ENCODE data around the gene CSMD2.

The CSMD2 gene

DNA sequence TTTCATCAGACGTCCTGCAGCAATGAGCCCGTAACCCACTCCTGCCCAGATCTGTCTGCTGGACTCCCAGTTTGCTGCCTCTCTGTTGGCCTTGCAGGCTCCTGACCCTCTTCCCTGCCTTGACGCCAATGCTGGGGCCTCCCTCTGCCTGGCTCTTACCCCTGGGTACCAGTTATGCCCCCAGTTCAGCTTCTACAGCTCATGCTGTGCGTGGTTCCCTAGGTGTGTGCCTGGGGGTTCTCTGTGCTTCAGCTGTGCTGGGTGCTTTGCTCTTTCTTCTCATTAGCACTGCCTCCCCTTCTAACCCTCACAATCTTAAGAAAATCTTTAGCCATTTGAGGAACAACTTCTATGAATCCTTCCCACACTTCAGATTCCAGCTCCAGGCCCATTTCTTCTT is 541.2 kb downstream of the CSMD2 start:
- DNase-seq: no peak

DNA sequence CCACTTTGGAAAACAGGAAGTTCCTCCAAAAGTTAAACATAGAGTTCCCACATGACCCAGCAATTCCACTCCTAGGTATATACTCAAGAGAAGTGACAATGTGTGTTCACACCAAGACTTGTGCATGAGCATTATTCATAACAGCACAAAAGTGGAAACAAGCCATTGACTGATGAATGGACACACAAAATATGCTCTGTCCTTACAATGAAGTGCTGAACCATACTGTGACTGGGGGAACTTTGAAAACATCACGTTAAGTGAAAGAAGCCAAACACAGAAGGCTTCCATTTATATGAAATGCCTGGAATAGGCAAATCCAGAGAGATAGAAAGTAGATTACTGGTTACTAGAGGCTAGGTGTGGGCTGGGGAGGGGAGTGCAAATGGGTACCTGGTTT is 542.3 kb downstream of the CSMD2 start:
- no peak for DNase-seq

DNA sequence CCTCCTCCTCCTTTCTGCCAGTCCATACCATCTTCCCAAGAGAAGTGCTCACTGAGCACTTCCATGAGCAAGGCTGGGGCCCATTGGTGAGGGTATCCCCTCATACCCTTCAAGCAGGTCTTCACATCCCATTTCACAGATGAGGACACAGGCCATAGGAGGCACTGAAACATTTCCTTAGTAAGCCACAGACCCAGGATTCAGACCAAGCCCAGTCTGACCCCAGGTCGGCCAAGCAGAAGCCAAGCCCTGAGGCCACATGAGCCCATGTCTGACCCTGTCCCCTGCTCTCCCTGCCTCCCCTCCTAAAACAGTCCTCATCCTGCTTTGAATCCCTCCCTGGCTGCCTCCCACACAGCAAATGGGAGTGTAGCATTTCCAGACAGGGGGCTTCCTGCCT is 546.4 kb downstream of the CSMD2 start:
- no peak for DNase-seq

DNA sequence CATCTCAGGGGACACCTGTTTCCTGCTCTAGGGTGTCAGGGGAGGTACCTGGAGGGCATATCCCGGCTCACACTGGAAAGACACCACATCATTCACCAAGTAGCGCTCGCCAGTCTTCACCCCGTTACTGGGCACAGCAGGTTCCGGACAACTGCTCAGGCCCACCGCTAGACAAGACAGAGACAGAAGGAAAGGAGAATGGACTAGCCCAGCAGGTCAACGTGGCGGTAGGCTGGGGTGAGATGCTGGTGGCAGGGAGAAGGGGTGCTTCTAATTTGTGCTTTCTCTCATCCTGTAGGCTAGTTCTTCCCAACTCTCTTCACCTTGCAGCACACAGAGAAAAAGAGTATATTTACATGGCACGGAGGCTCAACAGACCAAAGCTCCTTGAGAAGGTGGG is 547.6 kb downstream of the CSMD2 start:
- no peak for DNase-seq

DNA sequence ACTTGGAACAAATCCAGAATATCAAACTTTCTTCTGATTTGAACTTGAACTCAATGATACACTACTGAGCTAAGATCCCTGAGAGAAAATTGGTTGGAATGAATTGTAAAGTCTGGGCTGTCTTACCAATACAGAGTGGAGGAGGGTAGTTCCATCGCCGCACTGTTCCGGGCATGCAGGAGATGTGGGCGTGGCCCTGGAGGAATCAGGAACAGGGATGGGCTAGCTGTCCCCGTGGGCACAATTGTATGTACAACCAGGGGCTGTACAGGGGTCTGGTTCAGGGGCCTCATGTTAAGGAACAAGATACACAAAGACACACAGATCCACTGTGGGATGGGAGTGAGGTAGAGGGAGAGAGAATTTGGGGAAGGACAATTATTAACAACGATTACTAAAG is 548.2 kb downstream of the CSMD2 start:
- DNase-seq: no peak

DNA sequence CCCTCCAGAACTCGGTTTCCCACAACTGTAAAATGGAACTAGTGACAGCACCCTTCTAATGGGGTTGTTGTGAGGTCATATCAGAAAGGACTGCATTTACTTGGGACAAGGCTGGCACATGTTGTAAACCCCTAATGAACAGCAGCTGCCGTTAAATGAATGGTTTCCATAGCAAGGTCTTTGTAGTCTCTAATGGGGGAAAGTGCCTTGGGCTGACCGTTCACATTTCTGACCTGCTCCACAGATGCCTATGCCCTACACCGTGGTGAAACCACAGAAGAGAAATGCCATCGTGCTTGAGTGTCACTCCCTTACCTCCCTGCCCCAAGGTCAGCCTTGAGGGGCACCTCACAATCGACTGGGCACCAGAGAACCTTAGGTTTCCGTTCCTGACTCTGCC is 549.5 kb downstream of the CSMD2 start:
- no peak for DNase-seq

DNA sequence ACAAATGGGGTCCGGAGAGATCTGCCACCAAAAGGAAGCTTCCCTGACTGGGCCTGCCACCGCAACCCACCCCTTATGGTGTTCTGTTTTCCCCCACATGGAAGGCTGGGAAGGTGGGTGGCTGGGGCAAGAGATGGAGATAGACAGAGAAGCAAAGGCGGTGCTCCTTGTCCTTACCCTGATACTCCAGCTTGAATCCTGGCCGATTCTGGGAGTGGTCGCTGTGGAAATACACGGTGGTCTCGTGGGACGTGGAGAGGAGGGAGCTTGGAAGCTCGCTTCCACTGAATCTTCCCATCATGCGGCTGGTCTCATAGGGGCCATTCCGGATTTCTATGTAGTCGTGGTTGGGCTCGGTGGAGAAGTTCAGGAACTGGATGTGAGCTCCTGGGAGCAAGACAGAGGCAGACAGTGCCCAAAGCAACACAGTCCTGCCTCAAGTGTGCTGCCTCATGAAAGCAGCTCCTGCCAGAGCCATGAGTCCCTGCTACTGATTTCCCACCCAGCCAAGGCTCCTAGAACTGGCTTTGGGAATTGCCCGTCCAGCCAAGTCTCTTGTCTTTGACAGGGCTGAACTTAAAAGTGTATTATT is 554.1 kb downstream of the CSMD2 start:
- DNase-seq: no peak

DNA sequence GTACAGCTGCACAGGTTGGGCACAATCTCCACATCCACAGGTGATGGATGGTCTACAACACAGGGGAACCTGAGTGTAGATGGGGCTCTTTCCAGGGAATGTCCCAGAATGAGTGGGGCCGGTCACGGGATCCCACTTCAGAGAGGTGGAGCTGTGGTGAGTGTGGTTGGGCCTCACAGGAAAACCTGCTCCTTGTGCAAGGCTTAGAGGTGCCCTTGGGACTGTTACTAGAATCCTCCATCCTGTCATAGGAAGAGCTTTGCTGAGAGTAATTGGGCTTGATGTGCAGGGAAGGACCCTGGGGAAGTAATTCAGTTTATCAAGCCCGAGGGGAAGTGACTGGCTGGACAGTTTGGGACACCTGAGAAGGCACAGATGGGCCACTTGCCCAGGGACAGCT is 554.6 kb downstream of the CSMD2 start:
- DNase-seq: no peak

DNA sequence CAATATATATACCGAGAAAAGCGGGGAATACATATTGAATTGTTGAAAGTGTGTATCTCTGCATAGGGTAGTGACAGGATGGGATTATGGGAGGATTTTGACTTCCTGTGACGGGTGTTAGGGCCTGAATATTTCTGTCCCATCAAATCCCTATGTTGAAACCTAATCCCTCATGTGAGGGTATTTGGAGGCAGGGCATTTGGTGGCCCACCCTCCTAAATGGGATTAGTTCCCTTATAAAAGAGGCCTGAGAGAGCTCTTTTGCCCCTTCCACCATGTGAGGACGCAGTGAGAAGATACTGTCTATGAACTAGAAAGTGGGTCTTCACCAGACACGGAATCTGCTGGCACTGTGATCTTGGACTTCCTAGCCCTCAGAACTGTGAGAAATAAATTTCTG is 555.3 kb downstream of the CSMD2 start:
- DNase-seq: no peak

DNA sequence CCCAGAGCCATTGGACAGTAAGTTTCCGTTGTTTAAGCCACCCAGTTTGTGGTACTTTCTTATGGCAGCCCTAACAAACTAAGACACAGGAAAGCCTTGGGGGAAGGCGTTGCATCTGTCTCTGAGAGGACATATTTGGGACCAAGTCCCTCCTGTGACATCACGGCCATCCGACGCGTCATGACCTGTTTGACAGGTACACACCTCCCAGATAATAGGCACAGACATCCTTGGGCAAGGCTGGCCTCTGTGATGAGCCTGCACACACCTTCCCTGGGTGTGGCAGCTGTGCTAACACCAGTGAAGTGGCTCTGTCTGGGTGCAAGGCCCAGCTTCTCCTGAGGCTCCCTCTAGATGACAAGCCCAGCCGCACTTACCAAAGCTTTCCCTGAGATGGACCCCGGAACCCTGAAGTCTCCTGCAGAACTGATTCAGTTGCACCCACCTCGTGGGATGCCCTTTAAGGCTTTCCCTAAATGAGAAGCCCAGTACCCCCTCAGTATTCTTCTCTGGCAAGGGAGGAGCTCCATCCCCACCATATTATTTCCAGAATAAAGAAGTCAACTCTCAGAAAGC is 556.1 kb downstream of the CSMD2 start:
- no peak for DNase-seq

DNA sequence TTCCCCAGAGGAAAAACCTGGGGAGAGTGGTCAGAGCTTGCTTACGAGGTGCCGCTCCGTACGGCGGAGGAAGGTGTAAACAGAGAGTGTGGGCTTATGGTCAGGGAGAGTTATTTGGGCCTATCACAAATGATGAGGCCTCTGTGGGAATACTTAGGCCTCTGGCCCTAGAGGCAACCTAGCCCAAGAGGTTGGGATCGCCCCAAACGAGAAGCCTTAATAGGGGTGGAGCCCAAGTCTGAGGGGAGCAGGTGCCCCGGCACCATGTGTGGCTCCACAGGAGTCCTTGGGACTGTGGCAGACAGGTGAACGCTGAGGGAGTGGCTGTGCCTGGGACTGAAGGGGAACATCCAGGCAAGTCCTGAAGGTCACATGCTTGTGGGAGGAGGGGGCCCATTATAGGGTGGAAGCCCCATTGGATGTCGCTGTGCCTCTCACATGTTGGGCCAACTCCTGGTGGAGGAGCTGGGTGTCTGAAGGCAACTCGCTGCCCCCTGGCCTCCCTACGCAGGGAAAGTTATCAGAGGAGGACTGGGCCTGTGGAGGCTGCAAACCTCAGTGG is 557.5 kb downstream of the CSMD2 start:
- DNase-seq: no peak

DNA sequence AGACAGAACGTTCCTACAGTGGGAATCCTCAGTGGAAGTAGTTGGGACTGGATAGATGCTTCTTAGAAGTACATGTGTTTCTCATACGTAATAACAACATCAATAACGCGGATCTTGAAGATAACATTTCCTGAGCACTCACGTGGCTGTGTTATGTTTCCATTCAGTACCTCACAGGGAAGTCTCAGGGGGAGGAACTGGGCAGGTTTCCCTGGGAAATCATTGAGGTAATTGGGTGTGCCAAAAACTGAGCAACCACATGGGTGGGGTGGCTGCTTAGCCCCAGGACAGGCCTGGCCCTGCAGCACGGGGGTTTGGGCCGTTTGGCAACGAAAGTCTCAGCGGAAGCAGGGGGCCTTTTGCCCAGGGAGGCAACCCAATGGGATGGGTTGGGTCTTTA is 558.8 kb downstream of the CSMD2 start:
- no peak for DNase-seq

DNA sequence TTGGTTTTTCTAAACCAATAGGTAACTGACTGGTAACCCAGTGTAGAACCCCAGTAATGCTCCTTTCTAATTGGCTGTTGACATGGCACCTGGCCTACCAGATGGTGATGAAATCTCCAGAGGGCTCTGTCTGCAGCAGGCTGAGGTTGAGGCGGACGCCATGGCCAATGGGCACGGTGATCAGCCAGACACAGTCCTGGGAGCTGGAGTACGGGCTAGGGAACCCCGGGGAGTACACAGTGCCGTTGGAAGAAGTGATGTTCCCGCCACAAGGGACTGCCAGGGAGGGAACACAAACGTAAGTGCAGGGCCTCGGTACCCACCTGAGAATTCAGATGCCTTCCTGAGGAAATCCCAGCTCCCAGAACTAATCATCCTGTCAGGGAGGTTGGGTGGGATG is 562.8 kb downstream of the CSMD2 start:
- DNase-seq: no peak

DNA sequence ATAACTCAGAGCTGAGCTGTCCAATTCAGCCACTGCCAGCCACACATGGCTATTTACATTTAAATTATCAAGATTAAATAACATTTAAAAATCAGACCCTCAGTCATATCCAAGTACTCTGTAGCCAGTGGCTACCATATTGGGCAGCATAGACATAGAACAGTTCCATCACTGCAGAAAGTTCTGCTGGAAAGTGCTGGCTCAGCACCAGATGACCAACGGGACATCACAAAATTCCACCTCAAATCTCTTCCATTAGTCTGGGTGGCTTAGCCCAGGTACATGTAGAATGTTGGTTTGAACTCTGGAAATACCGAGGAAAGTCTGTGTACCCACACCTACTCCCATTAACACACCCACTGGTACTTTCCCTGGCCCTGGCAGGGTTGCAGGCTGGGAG is 563.3 kb downstream of the CSMD2 start:
- DNase-seq: no peak

DNA sequence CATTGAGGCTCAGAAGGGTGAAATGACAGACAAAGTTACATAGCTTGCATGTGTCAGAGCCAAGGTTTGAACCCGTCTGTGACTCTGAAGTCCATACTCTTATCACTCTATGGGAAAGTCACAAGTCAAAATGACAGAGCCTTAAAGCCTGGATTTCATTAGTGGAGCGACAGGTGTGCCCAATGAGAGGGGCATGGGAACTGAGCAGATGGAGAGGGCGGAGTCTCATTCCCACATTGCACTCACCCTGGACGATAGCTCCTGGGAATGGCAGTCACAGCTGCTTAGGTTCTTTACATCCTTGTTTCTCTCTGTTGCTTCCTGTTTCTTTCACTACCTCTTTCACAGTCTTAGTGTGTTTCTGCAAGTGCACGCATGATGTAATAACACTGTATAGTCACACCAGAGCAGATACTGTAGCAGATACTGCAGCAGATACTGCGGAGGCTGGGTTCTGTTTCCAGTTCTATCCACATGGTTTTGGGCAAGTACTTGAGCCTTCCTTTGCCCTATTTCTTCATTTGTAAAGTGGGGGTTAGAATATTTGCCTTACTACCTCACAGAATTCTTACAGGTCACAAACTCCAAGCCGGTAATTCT is 565.4 kb downstream of the CSMD2 start:
- no peak for DNase-seq

DNA sequence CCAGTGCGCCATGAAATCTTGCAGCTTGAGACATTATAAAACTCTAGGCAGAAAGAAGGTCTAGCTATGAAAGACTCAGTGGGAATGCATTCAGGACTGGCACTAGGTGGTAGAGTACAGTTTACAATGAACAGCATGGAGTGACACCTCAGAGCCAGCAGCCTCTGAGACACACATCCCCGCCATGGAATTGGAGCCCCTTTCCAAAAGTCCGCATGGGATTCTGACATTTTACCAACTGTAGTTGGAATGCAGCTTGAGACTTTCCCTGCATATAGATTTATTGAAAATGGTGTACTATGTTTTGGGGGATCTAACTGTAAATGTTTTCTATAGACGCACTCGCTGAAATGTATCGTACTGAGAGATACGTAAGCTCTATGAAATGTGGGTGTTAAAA is 576.3 kb downstream of the CSMD2 start:
- no peak for DNase-seq

DNA sequence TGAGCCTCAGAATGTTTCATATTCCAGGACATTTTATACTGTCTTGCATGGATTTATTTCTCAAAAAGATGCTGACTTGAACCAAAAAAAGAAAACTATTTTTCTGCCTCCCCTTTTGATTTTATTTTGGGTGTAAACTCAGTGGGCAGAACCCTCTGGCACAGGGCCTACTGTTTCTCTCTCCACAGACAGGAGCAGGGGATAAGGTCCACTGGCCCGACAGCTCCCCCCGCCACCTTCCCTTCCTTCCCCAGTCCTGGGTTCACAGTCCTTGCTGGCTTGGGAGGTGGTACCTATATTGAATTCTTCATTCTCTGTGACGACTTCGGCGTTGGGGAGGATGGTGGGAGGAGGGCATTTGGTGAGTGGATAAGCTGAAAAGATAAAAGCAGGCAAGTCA is 578.2 kb downstream of the CSMD2 start:
- DNase-seq: no peak

DNA sequence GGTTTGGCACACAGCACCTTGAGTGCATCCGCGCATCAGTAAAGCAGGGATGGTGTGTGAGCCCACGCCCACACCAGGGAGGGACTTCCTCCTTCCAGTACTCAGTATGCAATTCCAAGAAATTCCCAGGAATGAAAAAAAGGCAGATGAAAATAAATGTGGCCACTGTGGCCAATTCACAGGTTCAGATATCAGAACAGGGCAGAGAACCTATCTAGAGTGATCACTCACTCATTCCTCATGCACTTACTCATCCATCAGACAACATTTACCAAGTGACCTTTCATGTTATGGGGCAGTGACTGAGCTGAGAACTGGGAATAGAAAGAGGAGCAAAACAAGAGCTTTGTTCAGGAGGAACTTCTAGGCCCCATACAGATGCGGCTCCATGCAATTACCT is 578.9 kb downstream of the CSMD2 start:
- no peak for DNase-seq

DNA sequence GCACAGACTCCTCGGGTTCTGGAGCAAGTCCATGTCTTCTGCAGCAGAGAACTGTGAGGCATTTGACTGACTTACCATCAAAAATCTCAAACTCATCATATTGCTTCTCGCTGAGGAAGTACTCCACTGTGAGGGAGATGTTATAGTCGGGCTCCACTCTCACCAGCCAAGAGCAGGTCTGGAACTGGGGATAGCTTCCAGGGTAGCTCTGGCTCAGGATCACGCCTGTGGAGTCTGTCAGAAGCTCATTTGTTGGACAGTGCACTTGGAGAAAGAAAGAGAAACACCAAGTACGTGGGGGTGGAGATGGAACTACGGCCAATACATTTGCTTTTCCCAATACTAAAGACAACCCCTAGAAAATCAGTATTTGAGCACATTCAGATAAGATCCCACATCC is 581.5 kb downstream of the CSMD2 start:
- DNase-seq: no peak

DNA sequence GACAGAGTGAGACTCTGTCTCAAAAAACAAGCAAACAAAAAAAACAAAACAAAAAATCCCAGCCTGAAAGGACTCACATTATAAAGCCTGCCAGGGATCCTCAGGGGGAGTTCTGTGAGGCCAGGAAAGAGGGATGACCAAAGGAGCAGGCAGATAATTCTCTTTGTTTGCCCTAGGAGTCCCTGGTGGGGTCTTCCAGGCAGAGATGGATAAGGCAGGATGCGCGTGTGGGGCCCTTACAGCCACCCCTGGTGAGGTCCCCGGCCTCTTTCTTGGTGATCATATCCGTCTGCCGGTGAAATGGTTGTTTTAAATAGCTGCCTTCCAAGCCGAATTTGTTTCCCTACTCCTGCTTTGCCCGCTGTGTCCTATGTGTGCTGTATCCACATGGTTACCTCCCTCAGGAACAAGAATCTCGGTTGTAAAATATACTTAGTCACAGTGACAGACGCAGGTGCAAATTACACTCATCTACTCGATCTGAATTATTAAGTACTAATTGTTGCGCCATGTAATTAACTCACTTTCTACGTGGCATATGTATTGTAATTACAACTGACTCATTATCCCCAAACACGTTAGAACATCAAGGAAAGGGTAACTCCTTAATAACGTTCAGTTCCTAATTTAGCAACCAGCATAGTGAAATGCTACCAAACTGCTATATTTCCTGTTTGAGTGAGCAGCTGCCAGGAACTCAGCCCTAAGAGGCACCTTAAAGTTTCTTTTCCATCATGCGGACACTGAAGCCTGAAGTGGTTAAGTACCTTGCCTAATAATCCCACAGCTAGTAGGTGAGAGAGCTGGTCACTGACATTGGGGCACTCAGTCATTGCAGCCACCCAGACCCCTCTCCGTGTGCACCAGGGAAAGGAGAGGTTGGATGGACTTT is 586.2 kb downstream of the CSMD2 start:
- no peak for DNase-seq

DNA sequence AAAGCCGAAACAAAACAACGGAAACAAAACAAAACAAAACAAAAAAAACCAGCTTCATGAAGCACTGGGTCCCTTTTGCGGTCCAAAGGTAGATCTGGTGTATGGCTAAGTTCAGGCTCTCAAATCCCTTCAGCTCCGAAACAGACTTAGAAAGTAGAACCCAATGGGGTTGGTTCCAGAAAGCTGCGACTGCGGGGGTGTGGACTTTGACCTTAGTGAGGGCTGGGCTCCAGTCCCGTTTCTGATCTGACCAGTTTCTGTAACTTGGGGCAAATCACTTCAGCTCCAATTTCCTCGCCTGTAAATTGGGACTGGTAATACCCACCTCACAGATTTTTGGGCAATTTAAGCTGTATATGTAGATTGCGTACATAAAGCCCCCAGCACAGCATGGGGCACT is 587.4 kb downstream of the CSMD2 start:
- DNase-seq: no peak

DNA sequence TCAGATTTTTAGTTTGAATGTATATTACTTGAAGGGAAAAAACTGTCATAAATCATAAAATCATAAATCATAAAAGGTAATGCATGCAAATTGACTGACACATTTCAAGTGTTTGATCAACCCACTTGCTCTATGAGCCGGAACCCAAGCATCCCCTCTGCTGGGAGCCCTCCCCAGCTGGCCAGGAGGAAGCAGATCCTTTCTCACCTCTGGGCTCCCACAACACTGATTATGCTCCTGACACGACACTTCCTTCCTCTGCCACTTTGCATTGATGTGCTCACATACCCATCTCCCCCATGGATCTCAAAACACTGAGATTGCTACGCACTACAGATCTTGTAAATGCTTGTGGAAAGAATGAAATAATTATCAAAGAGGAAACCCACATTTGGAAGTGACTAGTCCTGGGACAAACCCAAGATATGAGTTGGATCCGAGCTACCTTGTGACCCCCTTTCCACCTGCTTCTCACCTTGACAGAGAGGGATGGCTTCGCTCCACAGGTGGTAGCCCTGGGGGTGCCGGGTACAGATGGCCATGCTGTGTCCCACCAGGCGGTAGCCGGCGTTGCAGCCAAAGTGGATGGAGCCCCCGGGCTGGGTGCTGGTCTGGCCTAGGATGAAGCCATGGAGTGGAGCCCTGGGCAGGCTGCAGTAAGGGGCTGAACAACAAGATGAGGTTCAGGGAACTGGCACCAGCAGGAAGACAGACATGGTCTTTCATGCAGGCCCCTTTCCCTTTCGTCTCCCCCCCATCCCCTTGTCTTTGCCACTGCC is 588.0 kb downstream of the CSMD2 start:
- DNase-seq: no peak

DNA sequence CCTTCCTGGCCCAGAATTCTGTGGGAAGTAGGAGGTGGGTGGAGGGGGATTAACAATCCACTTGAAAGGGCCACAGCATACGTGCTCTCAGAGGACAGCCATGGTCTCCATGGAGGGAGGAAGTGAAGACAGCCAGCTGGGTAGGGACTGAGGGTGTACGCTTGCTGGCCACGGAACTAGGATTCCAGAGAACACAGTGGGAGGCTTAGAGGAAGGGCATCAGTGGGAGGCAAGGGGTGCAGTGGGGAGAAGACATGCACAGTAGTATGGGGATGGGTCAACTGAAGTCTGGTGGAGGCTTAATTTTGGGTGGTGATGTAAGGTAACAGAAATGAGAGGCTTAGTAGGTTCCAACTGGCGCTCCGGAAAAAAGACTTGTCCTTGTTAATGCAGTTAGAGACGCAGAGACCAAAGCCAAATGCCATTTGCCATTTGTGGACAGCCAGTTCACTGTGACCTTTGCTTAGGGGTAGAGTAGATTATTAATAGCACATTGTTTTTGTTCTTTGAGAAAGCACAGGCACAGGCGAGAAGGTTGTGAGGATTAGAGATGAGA is 589.6 kb downstream of the CSMD2 start:
- DNase-seq: no peak
